ENCODE data around the gene CACNA2D2.

GRCh38 chr3:50441424-50442217 lies 61.8 kb downstream of the CACNA2D2 start:
- no peak for TF ChIP-seq CTCF (IDR thresholded peaks at IDR 0.05)
- no peak for TF ChIP-seq EP300 (IDR thresholded peaks at IDR 0.05)
- TF ChIP-seq POLR2A (IDR thresholded peaks at IDR 0.05), result no peak
